ENCODE data around the gene MYBPHL. TPM values are rescaled to one million over a fixed set of nuclear protein-coding genes. Genes with fewer than 3 reads are reported as not detected.

Gene MYBPHL
- total RNA-seq, 1 donor from 2014 or later, result not detected

DNA sequence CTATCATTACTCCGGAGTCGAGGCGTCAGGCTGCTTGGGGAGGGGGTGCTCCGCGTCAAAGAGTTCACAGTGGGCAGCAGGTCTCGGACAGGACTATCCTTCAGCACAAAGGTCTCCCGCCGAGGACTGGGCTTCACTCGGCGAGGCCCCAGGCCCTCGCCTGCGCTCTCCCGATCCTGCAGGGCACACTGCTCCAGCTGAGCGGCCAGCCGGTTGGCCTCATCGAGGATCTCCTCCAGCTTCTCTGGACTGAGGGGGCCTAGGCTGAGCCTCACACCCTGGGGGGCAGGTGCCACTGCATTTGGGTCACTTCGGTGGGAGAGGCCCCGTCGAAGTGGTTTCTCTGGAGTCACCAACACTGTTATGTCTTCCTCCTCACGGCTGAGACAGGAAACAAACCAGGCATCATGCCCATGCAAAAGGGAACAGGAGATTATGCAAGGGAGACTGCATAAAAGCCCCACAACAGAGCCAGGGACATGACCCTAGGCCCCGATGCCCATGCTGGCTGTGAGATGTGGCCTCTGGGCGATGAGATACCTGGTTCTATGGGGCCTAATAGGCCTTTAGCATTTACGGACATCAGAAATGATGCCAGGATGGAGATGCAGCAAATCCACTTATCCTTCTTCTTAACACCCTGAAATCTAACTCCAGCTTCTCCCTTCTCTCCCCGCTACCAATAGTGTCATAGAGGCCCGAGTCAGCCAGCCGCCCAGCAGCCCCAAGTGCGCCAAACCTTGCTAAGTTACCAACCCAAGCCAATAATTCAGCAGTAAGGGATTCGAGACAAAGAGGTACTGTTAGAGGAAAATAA is 24.9 kb downstream of the MYBPHL start:
- peak; percentile 43 for DNase-seq (ENCODE audit: low spot score)

DNA sequence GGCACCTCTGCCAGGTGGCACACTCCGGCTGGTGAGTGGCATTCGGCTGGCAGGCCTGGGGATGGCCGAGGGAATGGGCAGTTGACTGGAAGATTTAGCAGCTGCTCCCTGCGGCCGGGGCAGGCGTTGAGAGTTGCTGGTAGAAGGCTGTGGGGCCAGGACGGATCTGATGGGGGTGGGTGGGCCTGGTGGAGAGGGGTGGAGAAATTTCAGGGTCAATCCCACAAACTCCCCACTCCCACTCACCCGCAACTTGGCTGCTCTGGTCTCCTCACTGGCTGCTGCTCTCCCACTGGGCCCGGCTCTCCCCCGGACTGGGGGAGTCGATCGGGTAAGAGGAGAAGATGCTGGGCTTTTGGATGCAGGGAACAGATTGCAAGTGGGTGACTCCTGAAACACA is 25.9 kb downstream of the MYBPHL start:
- DNase-seq (ENCODE audit: low spot score), result no peak

DNA sequence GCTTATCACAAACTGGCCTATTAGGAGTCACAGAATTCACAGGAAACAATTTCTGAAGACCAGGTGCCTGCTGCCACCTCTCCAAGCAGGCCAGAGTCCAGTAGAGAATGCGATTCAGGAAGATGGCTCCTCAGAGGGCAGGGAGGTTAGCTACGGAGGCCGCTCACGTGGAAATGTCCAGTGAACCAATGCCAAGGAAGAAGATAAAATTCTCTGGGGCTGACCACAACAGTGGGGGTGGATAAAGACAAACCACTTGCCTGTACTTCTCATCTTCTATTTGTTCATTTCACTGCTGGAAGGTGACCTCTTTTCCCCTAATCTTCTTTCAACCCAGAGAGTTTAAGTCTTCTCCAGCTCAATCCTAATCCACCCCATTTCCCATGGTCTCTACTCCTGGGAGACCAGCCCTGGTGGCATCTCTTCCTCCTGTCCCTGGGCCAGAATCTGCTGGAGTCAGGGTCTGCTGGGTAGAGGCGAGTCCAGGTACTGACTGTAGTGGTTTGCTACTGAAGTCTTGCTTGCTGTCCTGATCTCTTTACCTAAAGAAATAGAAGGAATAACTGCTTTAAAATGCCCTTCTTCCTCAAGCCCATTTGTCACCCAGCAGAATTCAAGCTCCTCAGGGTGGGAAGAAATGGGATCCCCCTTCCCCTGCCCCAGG is 27.1 kb downstream of the MYBPHL start:
- DNase-seq (ENCODE audit: low spot score), result no peak

DNA sequence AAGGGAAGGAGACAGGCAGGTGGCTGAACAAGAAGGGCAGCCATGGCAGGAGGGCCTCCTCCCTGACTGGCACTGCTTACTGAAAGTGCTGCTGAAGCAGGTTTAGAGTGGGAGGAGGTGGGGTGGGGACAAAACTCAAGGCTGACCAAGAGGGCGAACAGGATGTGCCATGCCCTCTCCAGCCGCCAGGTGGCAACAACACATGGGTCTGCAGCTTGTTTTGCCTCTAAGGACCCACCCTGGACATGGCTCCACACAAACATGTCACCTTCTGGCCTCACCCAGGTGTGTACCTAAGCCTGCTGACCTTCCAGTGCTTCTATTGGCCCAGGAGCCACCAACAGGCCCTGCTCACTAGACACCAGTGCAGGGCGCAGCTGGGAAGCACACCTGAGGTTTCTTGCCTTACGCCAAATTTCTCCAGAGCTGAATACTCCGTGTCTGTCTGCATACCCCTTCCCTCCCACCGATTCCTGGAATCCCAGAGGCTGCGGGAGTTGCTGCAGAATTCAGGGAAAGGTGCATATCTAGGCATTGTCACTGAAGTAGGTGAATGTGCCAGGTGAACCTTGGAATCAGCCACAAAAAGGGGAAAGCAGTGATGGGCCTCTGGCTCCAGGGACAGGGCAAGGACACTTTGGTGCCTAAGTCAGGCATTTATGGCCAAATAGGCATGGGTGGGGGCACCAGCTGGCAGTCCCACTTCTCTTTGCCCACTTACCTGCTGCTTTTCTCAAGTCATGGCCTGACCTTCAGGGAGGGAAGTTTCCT is 29.2 kb downstream of the MYBPHL start:
- DNase-seq (ENCODE audit: low spot score), result peak; percentile 81

DNA sequence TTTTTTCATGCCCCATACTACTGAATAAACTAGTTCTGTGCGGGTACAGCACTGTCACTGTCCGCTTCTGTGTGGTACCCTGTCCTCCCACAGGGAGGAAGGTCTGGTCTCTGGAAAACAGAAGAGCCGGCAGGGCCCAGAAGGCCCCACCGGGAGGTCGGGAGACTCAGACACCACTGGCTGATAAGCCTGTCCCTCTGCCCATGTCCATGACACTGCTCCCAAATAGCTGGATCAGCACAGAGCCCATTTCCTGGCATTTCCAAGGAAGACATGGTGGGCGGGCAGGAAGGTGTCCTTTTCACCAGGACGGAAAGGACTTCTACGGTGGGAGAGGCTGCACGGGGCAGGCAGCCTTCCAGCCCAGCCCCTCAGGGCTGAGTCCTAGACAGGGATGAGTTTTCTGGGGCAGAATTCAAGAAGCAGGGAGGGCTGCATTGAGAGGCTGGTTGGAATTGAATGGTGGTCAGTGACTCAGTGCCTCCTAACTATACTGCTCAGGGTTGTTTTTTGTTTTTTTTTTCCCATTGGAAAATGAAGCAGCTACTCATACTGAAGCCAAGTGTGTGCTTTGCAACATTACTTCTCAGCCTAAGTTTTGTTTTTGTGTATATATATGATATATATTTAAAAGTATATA is 31.0 kb downstream of the MYBPHL start:
- no peak for DNase-seq (ENCODE audit: low spot score)

DNA sequence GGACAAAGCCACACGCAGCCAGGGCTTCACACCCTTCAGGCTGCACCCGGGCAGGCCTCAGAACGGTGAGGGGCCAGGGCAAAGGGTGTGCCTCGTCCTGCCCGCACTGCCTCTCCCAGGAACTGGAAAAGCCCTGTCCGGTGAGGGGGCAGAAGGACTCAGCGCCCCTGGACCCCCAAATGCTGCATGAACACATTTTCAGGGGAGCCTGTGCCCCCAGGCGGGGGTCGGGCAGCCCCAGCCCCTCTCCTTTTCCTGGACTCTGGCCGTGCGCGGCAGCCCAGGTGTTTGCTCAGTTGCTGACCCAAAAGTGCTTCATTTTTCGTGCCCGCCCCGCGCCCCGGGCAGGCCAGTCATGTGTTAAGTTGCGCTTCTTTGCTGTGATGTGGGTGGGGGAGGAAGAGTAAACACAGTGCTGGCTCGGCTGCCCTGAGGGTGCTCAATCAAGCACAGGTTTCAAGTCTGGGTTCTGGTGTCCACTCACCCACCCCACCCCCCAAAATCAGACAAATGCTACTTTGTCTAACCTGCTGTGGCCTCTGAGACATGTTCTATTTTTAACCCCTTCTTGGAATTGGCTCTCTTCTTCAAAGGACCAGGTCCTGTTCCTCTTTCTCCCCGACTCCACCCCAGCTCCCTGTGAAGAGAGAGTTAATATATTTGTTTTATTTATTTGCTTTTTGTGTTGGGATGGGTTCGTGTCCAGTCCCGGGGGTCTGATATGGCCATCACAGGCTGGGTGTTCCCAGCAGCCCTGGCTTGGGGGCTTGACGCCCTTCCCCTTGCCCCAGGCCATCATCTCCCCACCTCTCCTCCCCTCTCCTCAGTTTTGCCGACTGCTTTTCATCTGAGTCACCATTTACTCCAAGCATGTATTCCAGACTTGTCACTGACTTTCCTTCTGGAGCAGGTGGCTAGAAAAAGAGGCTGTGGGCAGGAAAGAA is 32.0 kb downstream of the MYBPHL start:
- DNase-seq (ENCODE audit: low spot score), result peak; percentile 88

DNA sequence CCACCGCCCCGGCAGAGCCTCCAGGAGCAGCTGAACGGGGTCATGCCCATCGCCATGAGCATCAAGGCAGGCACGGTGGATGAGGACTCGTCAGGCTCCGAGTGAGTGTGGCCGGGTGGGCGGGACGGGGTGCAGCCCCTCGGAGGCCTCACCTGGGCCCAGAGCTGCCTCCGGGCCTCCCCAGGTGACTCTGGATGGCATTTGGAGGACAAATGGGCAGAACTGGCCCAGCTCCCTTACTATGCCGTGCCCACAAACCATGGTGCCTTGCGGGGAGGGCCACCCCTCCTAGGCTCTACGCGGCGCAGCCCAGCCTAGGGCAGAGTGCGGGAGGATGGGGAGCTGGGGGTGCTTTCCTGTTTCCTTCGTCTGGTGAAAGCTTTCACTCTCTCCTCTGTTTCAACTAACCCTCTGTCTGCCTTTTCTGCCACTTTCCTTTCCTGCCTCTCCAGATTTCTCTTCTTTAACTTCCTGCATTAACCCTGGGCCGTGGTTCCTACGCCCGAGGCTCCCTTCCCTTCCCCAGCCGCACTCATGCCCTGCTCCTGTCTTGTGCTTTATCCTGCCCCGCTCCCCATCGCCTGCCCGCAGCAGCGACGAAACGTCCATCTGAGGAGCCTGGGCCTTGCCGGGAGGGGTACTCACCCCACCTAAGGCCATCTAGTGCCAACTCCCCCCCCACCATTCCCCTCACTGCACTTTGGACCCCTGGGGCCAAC is 33.1 kb downstream of the MYBPHL start:
- no peak for DNase-seq (ENCODE audit: low spot score)

DNA sequence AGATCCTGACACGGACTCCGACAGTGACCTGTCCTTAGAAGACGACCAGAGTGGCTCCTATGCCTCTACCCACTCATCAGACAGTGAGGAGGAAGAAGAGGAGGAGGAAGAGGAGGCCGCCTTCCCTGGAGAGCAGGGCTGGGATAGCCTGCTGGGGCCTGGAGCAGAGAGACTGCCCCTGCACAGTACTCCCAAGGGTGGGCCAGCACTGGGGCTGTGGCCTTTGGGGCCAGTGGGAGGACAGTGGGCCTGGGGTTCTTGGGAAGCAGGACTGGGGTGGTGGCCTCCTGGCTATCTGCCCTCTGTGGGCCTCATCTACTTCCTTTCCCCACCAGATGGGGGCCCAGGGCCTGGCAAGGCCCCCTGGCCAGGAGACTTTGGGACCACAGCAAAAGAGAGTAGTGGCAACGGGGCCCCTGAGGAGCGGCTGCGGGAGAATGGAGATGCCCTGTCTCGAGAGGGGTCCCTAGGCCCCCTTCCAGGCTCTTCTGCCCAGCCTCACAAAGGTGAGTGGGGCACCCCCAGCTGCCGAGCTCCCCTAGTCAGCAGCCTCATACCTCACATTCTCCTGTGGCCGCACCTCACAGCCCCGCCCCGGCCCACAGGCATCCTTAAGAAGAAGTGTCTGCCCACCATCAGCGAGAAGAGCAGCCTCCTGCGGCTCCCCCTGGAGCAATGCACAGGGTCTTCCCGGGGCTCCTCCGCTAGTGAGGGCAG is 33.8 kb downstream of the MYBPHL start:
- no peak for DNase-seq (ENCODE audit: low spot score)

DNA sequence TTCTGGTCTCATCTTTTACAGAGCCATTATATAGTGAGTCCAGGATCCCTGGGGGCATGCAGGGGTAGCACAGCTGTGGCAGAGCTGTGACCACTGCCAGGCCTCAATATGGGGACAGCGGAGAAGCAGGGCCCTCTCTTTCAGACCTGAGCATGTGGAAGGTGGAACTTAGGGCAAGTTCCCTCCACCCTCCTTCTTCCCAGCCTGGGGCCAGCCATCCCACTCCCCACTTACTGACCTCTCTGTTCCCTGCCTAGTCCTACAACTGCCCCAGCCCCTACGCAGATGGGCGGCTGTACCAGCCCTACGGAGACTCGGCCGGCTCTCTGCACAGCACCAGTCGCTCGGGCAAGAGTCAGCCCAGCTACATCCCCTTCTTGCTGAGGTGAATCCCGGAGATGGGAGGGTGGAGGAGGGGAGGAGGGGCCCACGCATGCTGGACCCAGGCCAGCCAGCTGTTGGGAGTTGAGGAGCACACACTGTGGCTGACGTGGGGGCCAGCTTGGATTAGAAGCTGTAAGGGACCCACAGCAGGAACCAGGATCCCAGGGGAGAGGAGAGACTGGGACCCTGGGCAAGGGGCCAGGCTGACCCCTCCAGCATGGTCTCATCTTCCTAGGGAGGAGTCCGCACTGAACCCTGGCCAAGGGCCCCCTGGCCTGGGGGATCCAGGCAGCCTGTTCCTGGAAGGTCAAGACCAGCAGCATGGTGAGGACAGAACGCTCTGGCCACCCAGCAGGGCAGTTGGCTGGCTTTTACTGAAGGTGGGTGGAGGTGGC is 34.6 kb downstream of the MYBPHL start:
- DNase-seq (ENCODE audit: low spot score), result no peak

DNA sequence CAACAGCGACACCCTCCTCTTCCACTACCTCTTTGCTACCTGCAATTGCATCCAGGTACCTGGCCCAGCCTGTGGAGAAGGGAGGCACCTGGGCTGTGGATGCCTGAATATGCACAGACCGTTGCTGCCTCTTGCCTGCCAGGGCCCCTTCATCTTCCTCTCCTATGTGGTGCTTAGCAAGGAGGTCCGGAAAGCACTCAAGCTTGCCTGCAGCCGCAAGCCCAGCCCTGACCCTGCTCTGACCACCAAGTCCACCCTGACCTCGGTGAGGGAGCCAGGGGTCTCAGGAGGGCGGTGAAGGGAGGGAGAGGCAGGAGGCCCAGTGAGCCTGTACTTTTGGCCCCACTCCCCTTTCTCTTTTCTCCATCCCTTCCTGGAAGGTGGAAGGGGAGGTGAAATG is 35.4 kb downstream of the MYBPHL start:
- DNase-seq (ENCODE audit: low spot score), result no peak

DNA sequence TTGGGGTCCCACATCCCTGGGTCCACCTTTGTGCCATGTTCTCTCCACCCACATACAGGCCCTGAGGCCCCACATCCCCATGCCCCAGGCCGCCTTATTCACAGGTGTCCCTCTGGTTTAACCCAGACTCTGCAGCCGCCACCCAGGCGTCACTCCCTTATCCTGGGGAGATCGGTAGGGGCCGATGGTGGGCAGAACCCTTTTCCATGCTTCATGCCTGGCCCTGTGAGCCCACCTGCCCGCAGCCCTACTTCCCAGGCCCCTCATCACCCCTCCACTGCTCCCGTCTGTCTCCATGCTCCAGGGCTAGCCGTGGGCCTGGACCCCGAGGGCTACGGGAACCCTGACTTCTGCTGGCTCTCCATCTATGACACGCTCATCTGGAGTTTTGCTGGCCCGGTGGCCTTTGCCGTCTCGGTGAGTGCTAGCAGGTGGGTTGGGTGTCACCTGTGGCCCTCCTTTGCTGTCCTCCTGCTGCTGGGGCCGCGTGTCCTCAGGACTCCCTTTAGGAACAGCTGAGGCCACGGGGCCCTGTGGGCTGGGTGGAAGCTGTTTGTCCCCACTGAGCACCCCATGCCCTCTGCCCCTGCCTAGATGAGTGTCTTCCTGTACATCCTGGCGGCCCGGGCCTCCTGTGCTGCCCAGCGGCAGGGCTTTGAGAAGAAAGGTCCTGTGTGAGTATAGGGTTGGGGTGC is 36.0 kb downstream of the MYBPHL start:
- no peak for DNase-seq (ENCODE audit: low spot score)

DNA sequence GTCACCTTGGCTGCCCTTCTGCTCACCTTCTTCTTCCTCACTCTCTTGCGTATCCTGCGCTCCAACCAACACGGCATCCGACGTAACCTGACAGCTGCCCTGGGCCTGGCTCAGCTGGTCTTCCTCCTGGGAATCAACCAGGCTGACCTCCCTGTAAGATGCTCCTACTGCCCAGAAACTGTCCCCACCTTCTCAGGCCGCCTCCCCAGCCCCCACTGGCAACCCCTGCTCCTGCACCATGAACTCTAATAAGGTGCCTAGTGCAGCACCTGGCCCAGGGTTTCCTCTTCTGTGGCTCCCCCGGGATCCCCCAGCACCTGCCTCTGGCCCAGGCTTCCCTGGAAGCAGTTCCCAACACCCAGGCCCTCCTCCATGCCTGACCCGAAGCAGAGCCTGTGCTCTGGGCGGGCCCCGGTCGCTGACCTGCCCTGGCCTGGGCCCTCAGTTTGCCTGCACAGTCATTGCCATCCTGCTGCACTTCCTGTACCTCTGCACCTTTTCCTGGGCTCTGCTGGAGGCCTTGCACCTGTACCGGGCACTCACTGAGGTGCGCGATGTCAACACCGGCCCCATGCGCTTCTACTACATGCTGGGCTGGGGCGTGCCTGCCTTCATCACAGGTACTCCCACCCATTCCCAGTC is 36.7 kb downstream of the MYBPHL start:
- DNase-seq (ENCODE audit: low spot score), result no peak

DNA sequence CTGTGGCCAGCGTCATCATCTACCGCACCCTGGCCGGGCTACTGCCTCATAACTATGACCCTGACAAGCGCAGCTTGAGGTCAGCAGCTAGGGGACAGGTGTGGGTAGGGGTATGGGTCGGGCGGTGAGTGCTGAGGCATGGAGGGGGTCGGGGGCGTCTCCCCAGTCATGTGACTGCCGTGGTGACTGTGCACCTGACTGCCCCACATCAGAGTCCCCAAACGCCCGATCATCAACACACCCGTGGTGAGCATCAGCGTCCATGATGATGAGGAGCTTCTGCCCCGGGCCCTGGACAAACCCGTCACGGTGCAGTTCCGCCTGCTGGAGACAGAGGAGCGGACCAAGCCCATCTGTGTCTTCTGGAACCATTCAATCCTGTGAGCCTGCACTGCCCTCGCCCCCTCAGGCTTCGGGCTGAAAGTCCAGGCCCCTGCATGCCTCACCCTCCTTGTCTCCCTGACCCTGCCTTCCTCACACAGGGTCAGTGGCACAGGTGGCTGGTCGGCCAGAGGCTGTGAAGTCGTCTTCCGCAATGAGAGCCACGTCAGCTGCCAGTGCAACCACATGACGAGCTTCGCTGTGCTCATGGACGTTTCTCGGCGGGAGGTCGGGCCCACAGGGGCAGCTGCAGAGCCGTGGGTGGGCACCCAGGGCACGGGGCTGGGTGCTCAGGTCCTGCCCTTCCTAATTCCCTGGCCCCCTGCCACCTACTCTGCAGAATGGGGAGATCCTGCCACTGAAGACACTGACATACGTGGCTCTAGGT is 37.4 kb downstream of the MYBPHL start:
- DNase-seq (ENCODE audit: low spot score), result no peak

DNA sequence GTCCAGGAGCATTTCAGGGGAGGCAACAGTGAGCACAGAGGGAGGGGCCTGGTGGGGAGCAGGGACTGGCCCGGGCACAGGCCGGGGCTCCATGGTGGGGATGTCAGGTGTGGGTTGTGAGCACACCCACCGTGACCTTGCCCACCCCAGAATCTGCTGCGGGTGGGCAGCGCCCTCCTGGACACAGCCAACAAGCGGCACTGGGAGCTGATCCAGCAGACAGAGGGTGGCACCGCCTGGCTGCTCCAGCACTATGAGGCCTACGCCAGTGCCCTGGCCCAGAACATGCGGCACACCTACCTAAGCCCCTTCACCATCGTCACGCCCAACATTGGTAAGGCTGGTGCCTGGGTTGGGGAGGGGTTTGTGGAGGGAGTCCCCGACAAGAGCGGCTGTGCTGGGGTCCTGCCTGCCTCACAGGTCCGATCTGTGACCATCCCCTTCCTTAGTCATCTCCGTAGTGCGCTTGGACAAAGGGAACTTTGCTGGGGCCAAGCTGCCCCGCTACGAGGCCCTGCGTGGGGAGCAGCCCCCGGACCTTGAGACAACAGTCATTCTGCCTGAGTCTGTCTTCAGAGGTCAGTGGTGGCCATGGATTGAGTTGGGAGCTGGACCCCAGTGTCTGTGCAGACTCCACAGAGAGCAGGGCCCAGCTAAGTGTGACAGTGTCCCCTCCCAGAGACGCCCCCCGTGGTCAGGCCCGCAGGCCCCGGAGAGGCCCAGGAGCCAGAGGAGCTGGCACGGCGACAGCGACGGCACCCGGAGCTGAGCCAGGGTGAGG is 38.2 kb downstream of the MYBPHL start:
- DNase-seq (ENCODE audit: low spot score), result no peak

DNA sequence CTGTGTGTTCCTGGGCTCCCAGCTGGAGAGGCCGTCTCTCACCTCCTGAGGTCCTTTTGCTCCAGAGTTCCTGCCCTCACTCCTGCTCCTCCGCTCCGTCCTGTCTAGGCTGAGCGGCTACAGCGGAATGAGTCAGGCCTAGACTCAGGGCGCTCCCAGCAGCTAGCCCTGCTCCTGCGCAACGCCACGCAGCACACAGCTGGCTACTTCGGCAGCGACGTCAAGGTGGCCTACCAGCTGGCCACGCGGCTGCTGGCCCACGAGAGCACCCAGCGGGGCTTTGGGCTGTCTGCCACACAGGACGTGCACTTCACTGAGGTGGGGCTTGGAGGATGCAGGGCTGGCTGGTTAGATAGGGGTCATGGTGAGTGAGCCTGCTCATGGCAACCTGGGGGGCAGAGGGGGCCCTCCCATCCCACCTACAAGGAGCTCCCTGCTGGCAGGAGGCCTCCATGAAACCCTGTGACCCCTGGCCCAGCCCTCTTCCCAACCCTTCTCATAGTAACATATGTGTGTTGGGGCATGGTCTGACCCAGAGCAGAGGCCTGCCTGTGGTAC is 39.0 kb downstream of the MYBPHL start:
- no peak for DNase-seq (ENCODE audit: low spot score)

DNA sequence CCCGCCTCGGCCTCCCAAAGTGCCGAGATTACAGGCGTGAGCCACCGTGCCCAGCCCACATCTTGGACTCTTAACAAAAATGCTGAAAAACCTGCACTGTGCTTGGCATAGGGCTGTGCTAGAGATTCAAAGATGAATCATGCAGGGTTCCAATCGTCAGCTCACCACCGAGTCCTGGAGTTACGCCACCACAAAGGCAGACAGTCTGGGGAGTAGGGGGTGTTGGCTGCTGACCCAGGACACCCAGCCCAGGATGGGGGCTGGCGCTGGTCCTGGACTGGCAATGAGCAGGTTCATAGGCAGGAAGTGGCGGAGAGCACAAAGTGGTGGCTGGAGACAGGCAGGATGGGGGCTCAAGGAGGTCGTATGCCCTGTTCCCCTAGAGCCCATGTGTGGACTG is 39.8 kb downstream of the MYBPHL start:
- no peak for DNase-seq (ENCODE audit: low spot score)

All from ureter (tissue), 1 donor.